Chondrocyte (in vitro differentiated cells): ENCODE results near the gene TMED4. TPM values are rescaled to one million over a fixed set of nuclear protein-coding genes. Genes with fewer than 3 reads are reported as not detected.
"Not testable (repeated sequence)": the region's sequence is repeated elsewhere in the genome, so short reads cannot be mapped to it uniquely, and the experiment has no call there.

ENCODE experiments used
- DNase-seq: peaks from one replicate; pipeline ENCODE4 v3.0.0; 2021; ENCODE audit warnings: mixed read lengths, low spot score
- H3K27ac Mint-ChIP-seq: one replicate; pipeline ENCODE4 v1.8.0; 2021; ENCODE audit warnings: mild to moderate bottlenecking, moderate library complexity, mixed read lengths; ENCODE audit not compliant: unreplicated experiment
- H3K27me3 Mint-ChIP-seq: 2 replicates; pipeline ENCODE4 v1.8.0; 2021; ENCODE audit warnings: low read depth, mixed read lengths
- H3K36me3 Mint-ChIP-seq: 2 replicates; pipeline ENCODE4 v1.8.0; 2021; ENCODE audit warnings: low read depth, mixed read lengths
- H3K4me1 Mint-ChIP-seq: 2 replicates; pipeline ENCODE4 v1.8.0; 2021; ENCODE audit warnings: low read depth, mild to moderate bottlenecking, mixed read lengths
- H3K4me3 Mint-ChIP-seq: one replicate; pipeline ENCODE4 v1.8.0; 2021; ENCODE audit warnings: mild to moderate bottlenecking, moderate library complexity, mixed read lengths; ENCODE audit not compliant: unreplicated experiment
- H3K9me3 Mint-ChIP-seq: 2 replicates; pipeline ENCODE4 v1.8.0; 2021; ENCODE audit warnings: low read depth, mixed read lengths
- CTCF ChIP-seq: fragments of 200-600 bp; sonication (generic); IDR thresholded peaks from 2 replicates; pipeline ENCODE4 v1.5.0; 2021; ENCODE audit warnings: antibody characterized with exemption, mild to moderate bottlenecking, moderate library complexity
- total RNA-seq: library from RNA; stranded (reverse); gene quantifications from 3 replicates; pipeline ENCODE4 v1.2.1, GENCODE V29; 2021

Gene TMED4
- total RNA-seq, 1 donor from 2014 or later = 55.1 TPM

GRCh38 chr7:44561962-44562621 is 19.9 kb downstream of the TMED4 start:
- H3K4me1 Mint-ChIP-seq = no peaks in the 10 kb centered on the region
- DNase-seq = no peak

GRCh38 chr7:44561481-44561880 is 20.6 kb downstream of the TMED4 start:
- peaks cover 15% of the 10 kb centered on the region for H3K36me3 Mint-ChIP-seq
- no peaks in the 10 kb centered on the region for H3K4me1 Mint-ChIP-seq
- H3K4me3 Mint-ChIP-seq = no peak overlapping the region
- no peak overlapping the region for H3K27ac Mint-ChIP-seq
- no peaks in the 10 kb centered on the region for H3K9me3 Mint-ChIP-seq
- no peaks in the 10 kb centered on the region for H3K27me3 Mint-ChIP-seq
- DNase-seq = no peak
- TF ChIP-seq CTCF = no peak

More at GRCh38 chr7:44561962-44562621, 19.9 kb downstream of the TMED4 start:
- H3K27ac Mint-ChIP-seq = no peak overlapping the region
- H3K36me3 Mint-ChIP-seq = peaks cover 19% of the 10 kb centered on the region
- no peak overlapping the region for H3K4me3 Mint-ChIP-seq
- H3K9me3 Mint-ChIP-seq = no peaks in the 10 kb centered on the region
- no peaks in the 10 kb centered on the region for H3K27me3 Mint-ChIP-seq
- no peak for TF ChIP-seq CTCF

GRCh38 chr7:44559485-44559884 is 22.5 kb downstream of the TMED4 start:
- Mint-ChIP-seq H3K27me3 (peaks cover 2% of the 10 kb centered on the region), H3K27ac (no peak overlapping the region), H3K4me1 (no peaks in the 10 kb centered on the region), H3K36me3 (peaks cover 3% of the 10 kb centered on the region), H3K9me3 (peaks cover 3% of the 10 kb centered on the region), H3K4me3 (no peak overlapping the region)
- no peak for DNase-seq
- no peak for TF ChIP-seq CTCF

- Mint-ChIP-seq H3K4me1 (no peaks in the 10 kb centered on the region), H3K9me3 (peaks cover 3% of the 10 kb centered on the region), H3K27ac (no peak overlapping the region), H3K36me3 (no peaks in the 10 kb centered on the region), H3K27me3 (peaks cover 2% of the 10 kb centered on the region), H3K4me3 (no peak overlapping the region)
- no peak for TF ChIP-seq CTCF
- no peak for DNase-seq
Measured at GRCh38 chr7:44557485-44557884, 24.5 kb downstream of the TMED4 start.

GRCh38 chr7:44555350-44555749 is 26.7 kb downstream of the TMED4 start:
- no peak for TF ChIP-seq CTCF
- DNase-seq = no peak
- H3K4me3 Mint-ChIP-seq = no peak overlapping the region
- no peaks in the 10 kb centered on the region for H3K36me3 Mint-ChIP-seq
- H3K4me1 Mint-ChIP-seq = no peaks in the 10 kb centered on the region
- H3K27ac Mint-ChIP-seq = no peak overlapping the region
- H3K27me3 Mint-ChIP-seq = peaks cover 2% of the 10 kb centered on the region
- H3K9me3 Mint-ChIP-seq = peaks cover 3% of the 10 kb centered on the region

GRCh38 chr7:44552473-44553005 is 29.5 kb downstream of the TMED4 start:
- not testable (repeated sequence) for H3K36me3 Mint-ChIP-seq, H3K27me3 Mint-ChIP-seq, DNase-seq, H3K4me3 Mint-ChIP-seq, H3K27ac Mint-ChIP-seq, H3K9me3 Mint-ChIP-seq, H3K4me1 Mint-ChIP-seq
